SK-N-SH (cell line): ENCODE results near the gene HS1BP3.

Source experiments
- MAX ChIP-seq: IDR thresholded peaks from 2 replicates; pipeline ENCODE4 v1.4.0; 2012; ENCODE audit warnings: low read depth
- MXI1 ChIP-seq: IDR thresholded peaks from 2 replicates; pipeline ENCODE4 v1.6.1; 2012; ENCODE audit warnings: mild to moderate bottlenecking, low read depth, low read length, improper control_type of control experiment
- NFIC ChIP-seq: IDR thresholded peaks from 2 replicates; pipeline ENCODE4 v1.4.0; 2012; ENCODE audit warnings: borderline replicate concordance
- TAF1 ChIP-seq: IDR thresholded peaks from 2 replicates; pipeline ENCODE4 v1.6.1; 2012; ENCODE audit warnings: low read depth, mild to moderate bottlenecking, low read length, moderate library complexity, borderline replicate concordance
- TF ChIP-seq, protein P1 (sequence below): fragments of 200-600 bp; sonication (generic); IDR thresholded peaks from 2 replicates; pipeline ENCODE4 v1.6.1; 2017; ENCODE audit warnings: antibody characterized with exemption, mild to moderate bottlenecking, moderate library complexity
- TF ChIP-seq, protein P2 (sequence below): IDR thresholded peaks from 2 replicates; pipeline ENCODE4 v1.4.0; 2012; ENCODE audit warnings: low read depth, borderline replicate concordance
- TF ChIP-seq, protein P3 (sequence below): fragments of 150-350 bp; IDR thresholded peaks from 2 replicates; pipeline ENCODE4 v1.6.1; 2017; ENCODE audit warnings: antibody characterized with exemption, low read length, low read depth, borderline replicate concordance

- TF ChIP-seq NFIC (peak; percentile 46), TAF1 (no peak), MAX (no peak), MXI1 (no peak)
- TF ChIP-seq, protein P1, sequence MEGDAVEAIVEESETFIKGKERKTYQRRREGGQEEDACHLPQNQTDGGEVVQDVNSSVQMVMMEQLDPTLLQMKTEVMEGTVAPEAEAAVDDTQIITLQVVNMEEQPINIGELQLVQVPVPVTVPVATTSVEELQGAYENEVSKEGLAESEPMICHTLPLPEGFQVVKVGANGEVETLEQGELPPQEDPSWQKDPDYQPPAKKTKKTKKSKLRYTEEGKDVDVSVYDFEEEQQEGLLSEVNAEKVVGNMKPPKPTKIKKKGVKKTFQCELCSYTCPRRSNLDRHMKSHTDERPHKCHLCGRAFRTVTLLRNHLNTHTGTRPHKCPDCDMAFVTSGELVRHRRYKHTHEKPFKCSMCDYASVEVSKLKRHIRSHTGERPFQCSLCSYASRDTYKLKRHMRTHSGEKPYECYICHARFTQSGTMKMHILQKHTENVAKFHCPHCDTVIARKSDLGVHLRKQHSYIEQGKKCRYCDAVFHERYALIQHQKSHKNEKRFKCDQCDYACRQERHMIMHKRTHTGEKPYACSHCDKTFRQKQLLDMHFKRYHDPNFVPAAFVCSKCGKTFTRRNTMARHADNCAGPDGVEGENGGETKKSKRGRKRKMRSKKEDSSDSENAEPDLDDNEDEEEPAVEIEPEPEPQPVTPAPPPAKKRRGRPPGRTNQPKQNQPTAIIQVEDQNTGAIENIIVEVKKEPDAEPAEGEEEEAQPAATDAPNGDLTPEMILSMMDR, result no peak
- TF ChIP-seq, protein P2, sequence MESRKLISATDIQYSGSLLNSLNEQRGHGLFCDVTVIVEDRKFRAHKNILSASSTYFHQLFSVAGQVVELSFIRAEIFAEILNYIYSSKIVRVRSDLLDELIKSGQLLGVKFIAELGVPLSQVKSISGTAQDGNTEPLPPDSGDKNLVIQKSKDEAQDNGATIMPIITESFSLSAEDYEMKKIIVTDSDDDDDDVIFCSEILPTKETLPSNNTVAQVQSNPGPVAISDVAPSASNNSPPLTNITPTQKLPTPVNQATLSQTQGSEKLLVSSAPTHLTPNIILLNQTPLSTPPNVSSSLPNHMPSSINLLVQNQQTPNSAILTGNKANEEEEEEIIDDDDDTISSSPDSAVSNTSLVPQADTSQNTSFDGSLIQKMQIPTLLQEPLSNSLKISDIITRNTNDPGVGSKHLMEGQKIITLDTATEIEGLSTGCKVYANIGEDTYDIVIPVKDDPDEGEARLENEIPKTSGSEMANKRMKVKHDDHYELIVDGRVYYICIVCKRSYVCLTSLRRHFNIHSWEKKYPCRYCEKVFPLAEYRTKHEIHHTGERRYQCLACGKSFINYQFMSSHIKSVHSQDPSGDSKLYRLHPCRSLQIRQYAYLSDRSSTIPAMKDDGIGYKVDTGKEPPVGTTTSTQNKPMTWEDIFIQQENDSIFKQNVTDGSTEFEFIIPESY, result no peak
- TF ChIP-seq, protein P3, sequence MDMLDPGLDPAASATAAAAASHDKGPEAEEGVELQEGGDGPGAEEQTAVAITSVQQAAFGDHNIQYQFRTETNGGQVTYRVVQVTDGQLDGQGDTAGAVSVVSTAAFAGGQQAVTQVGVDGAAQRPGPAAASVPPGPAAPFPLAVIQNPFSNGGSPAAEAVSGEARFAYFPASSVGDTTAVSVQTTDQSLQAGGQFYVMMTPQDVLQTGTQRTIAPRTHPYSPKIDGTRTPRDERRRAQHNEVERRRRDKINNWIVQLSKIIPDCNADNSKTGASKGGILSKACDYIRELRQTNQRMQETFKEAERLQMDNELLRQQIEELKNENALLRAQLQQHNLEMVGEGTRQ, result no peak
Measured at GRCh38 chr2:20593072-20594034, 57.5 kb downstream of the HS1BP3 start.
